Measurements from ENCODE around the gene CTDP1.

GRCh38 chr18:79787865-79788733 is 108.5 kb downstream of the CTDP1 start:
- TF ChIP-seq, protein P1, sequence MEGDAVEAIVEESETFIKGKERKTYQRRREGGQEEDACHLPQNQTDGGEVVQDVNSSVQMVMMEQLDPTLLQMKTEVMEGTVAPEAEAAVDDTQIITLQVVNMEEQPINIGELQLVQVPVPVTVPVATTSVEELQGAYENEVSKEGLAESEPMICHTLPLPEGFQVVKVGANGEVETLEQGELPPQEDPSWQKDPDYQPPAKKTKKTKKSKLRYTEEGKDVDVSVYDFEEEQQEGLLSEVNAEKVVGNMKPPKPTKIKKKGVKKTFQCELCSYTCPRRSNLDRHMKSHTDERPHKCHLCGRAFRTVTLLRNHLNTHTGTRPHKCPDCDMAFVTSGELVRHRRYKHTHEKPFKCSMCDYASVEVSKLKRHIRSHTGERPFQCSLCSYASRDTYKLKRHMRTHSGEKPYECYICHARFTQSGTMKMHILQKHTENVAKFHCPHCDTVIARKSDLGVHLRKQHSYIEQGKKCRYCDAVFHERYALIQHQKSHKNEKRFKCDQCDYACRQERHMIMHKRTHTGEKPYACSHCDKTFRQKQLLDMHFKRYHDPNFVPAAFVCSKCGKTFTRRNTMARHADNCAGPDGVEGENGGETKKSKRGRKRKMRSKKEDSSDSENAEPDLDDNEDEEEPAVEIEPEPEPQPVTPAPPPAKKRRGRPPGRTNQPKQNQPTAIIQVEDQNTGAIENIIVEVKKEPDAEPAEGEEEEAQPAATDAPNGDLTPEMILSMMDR (conservative IDR thresholded peaks at IDR 0.05; ENCODE audit: low read length): no peak
- TF ChIP-seq EZH2phosphoT487 (IDR thresholded peaks at IDR 0.05; ENCODE audit: borderline replicate concordance): no peak

All from Loucy (cell line).